ENCODE data around the gene PEX14. TPM values are rescaled to one million over a fixed set of nuclear protein-coding genes. Genes with fewer than 3 reads are reported as not detected.

PEX14 gene
- total and polyA plus RNA-seq, 10 of the 15 experiments (the other 5 are each of a cell fraction or from before 2014, with no cell fraction given) = 1.4 to 23.2 (median 12.0) TPM

DNA sequence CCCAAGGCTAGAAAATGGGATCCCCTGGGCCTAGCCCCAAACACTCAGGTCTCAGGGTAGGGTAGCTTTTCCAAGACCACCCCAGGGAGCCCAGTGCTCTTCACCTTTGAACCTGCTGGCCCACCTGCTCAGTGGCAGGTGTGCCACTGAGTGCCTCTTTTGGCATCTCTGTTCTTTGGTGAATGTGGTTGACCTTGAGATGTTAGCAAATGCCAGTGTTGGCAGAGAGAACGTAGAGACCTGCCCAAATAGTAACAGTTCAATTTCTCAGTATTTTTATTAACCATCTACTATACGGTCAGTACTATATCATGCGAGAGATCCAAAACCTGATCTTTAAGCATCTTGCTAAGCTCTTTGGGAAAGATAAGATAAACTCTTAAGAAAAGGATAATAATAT lies 128.2 kb downstream of the PEX14 start:
- ChIA-PET RAD21 (ENCODE audit: unreplicated experiment) (no interaction called here), SMC1A (ENCODE audit: uncharacterized antibody, unreplicated experiment) (no interaction called here), POLR2A (no interaction called here), CTCF (interaction anchor here (0.9 kb wide), 1 partner anchor 96 kb away, joined by 3 read pairs; no protein-coding TSS in a partner anchor)
- no peaks in the 10 kb centered on the region for H4K20me1 ChIP-seq (ENCODE audit: control insufficient read depth, insufficient read depth)
- H3K4me1 ChIP-seq (ENCODE audit: control insufficient read depth, insufficient read depth, low read length) = no peaks in the 10 kb centered on the region
- in situ Hi-C loops (cut with MboI) = no loop called here
- no TSS peak for BruUV-seq (replicated peaks)
- ATAC-seq = no peak
- no peak for FAIRE-seq
- H3K27me3 ChIP-seq (replicated peaks in 1 of 2; ENCODE audit: control insufficient read depth in 2 of 2, insufficient read depth in 2 of 2, low read length in 1 of 2) = no peaks in the 10 kb centered on the region
- DNase-seq (ENCODE audit: low read depth, low spot score) = no peak
- TF ChIP-seq NRF1 (conservative IDR thresholded peaks at IDR 0.05; ENCODE audit: low read depth, low read length) = no peak
- TF ChIP-seq, protein P1, sequence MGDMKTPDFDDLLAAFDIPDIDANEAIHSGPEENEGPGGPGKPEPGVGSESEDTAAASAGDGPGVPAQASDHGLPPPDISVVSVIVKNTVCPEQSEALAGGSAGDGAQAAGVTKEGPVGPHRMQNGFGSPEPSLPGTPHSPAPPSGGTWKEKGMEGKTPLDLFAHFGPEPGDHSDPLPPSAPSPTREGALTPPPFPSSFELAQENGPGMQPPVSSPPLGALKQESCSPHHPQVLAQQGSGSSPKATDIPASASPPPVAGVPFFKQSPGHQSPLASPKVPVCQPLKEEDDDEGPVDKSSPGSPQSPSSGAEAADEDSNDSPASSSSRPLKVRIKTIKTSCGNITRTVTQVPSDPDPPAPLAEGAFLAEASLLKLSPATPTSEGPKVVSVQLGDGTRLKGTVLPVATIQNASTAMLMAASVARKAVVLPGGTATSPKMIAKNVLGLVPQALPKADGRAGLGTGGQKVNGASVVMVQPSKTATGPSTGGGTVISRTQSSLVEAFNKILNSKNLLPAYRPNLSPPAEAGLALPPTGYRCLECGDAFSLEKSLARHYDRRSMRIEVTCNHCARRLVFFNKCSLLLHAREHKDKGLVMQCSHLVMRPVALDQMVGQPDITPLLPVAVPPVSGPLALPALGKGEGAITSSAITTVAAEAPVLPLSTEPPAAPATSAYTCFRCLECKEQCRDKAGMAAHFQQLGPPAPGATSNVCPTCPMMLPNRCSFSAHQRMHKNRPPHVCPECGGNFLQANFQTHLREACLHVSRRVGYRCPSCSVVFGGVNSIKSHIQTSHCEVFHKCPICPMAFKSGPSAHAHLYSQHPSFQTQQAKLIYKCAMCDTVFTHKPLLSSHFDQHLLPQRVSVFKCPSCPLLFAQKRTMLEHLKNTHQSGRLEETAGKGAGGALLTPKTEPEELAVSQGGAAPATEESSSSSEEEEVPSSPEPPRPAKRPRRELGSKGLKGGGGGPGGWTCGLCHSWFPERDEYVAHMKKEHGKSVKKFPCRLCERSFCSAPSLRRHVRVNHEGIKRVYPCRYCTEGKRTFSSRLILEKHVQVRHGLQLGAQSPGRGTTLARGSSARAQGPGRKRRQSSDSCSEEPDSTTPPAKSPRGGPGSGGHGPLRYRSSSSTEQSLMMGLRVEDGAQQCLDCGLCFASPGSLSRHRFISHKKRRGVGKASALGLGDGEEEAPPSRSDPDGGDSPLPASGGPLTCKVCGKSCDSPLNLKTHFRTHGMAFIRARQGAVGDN (IDR thresholded peaks at IDR 0.05) = no peak
- TF ChIP-seq CBX3 (IDR thresholded peaks at IDR 0.05; ENCODE audit: borderline replicate concordance, low read depth) = no peak
- no peak for TF ChIP-seq NR2C2 (IDR thresholded peaks at IDR 0.05; ENCODE audit: borderline replicate concordance, control insufficient read depth, insufficient read length, low read depth)
- no peak for TF ChIP-seq ZNF622 (IDR thresholded peaks at IDR 0.05)
- no peak for TF ChIP-seq BHLHE40 (IDR thresholded peaks at IDR 0.05; ENCODE audit: borderline replicate concordance in 1 of 2, low read depth in 2 of 2, low read length in 1 of 2)
- TF ChIP-seq, protein P2, sequence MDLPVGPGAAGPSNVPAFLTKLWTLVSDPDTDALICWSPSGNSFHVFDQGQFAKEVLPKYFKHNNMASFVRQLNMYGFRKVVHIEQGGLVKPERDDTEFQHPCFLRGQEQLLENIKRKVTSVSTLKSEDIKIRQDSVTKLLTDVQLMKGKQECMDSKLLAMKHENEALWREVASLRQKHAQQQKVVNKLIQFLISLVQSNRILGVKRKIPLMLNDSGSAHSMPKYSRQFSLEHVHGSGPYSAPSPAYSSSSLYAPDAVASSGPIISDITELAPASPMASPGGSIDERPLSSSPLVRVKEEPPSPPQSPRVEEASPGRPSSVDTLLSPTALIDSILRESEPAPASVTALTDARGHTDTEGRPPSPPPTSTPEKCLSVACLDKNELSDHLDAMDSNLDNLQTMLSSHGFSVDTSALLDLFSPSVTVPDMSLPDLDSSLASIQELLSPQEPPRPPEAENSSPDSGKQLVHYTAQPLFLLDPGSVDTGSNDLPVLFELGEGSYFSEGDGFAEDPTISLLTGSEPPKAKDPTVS (IDR thresholded peaks at IDR 0.05; ENCODE audit: low read depth, low read length) = no peak
- TF ChIP-seq FOS (IDR thresholded peaks at IDR 0.05; ENCODE audit: borderline replicate concordance, extremely low read depth, insufficient read length) = no peak
- no peak for TF ChIP-seq EP300 (IDR thresholded peaks at IDR 0.05; ENCODE audit: borderline replicate concordance in 1 of 2, control insufficient read depth in 1 of 2, low read depth in 2 of 2, low read length in 2 of 2)
- TF ChIP-seq RCOR1 (conservative IDR thresholded peaks at IDR 0.05; ENCODE audit: low read depth, low read length) = no peak
- TF ChIP-seq, protein P3, sequence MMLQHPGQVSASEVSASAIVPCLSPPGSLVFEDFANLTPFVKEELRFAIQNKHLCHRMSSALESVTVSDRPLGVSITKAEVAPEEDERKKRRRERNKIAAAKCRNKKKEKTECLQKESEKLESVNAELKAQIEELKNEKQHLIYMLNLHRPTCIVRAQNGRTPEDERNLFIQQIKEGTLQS (IDR thresholded peaks at IDR 0.05; ENCODE audit: borderline replicate concordance, extremely low read depth, low read depth, low read length) = no peak
- TF ChIP-seq RB1 (IDR thresholded peaks at IDR 0.05; ENCODE audit: borderline replicate concordance) = no peak
- no peak for TF ChIP-seq CHD2 (IDR thresholded peaks at IDR 0.05; ENCODE audit: borderline replicate concordance, low read depth, low read length)
- H2AFZ ChIP-seq (ENCODE audit: control insufficient read depth, low read depth, low read length) = no peak overlapping the region
- H3K36me3 ChIP-seq (ENCODE audit: control insufficient read depth in 2 of 2, insufficient read depth in 2 of 2, low read length in 1 of 2) = peaks cover 0 to 2% of the 10 kb centered on the region in 2 experiments; a peak in 1 of 4 replicates
- H3K9ac ChIP-seq (ENCODE audit: control insufficient read depth, insufficient read depth, low read length) = no peak overlapping the region
- no peak overlapping the region for H3K4me3 ChIP-seq
- H3K9me3 ChIP-seq (replicated peaks; ENCODE audit: control insufficient read depth, insufficient read depth, low read length) = no peaks in the 10 kb centered on the region
- no peaks in the 10 kb centered on the region for H3K79me2 ChIP-seq (ENCODE audit: control insufficient read depth, insufficient read depth, low read length)
- 96% methylated on average over 3 of the region's 3 CpGs for WGBS (ENCODE audit: insufficient coverage, insufficient replicate concordance, low lambda C conversion rate, missing lambda C conversion rate)
- intact Hi-C loops (cut with micrococcal nuclease; ENCODE audit: unreplicated experiment) = loop anchor here (10.0 kb wide), 1 partner anchor 98 kb away; no protein-coding TSS in a partner anchor
- no peak overlapping the region for H3K27ac ChIP-seq (ENCODE audit: control insufficient read depth, insufficient read depth)
- H3K4me2 ChIP-seq (ENCODE audit: control insufficient read depth, insufficient read depth) = no peak overlapping the region
